Sciatic nerve (tissue), 2 donors: ENCODE measurements around the gene FNDC5. TPM values are rescaled to one million over a fixed set of nuclear protein-coding genes. Genes with fewer than 3 reads are reported as not detected.

Source experiments
- ATAC-seq: fragments of 200-7000 bp; cut with Tn5 transposase; one replicate; pipeline ENCODE4 v1.9.1; 2020; ENCODE audit warnings: mild to moderate bottlenecking, moderate library complexity
- DNase-seq: peaks from one replicate; pipeline ENCODE4 v3.0.0-alpha.2; 2020; ENCODE audit warnings: low spot score
- intact Hi-C: fragments of 100-400 bp; cut with DNase I; formaldehyde crosslinking; loops from one replicate; pipeline ENCODE4 v1.14.2; 2022
- total RNA-seq: library from RNA; stranded (reverse); fragmentation: NEBNext Ultra II Directional; extraction: Animal tissue kit (Norgen Biotek cat#: 25700); gene quantifications from one replicate; pipeline ENCODE4 v1.2.1, GENCODE V29; 2021
- donor health status: DM: no; HTN: no; CAD: no.
- donor health status: DM: no; HTN: no; CAD: no.

FNDC5 gene
- total RNA-seq, 1 donor from 2014 or later = 1.6 TPM

DNA sequence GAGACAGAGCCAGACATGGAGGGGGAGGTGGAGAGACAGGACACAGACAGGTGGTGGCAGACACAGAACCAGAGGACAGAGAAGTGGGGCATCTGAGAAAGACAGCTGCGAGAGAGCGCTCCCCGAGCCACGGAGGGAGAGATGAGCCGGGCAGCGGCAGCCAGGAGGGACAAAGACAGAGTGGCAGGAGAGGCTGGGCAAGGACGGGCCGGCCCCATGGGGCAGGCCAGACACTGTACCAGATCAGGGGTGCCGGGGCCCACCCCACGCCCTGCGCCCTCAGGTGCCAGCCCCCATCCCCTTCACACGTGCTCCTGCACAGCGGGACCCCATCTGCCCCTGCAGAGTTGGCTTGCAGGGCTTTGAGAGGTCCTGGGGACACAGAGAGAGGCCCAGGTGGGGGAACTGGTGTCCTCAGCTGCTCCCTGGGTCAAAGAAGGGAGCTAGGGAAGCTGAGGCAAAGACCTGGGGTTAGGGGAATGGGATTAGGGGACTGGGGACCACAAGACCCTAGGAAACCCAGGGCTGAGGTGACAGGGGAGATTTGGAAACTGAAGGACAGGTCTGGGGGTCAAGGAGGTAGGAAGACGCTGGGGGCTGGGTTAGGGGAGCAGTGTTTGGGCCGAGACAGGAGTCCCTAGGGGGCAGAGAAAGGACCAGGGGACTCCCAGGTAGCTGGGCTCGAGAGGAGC is 643 bp downstream of the FNDC5 start:
- intact Hi-C loops = no loop called here
- DNase-seq = no peak
- no peak for ATAC-seq

- intact Hi-C loops = no loop called here
- DNase-seq = no peak
- no peak for ATAC-seq
Observed at GRCh38 chr1:32868806-32869455, 1.8 kb downstream of the FNDC5 start.

GRCh38 chr1:32868085-32868484 is 2.6 kb downstream of the FNDC5 start:
- DNase-seq (no peak), ATAC-seq (no peak)
- intact Hi-C loops = no loop called here

DNA sequence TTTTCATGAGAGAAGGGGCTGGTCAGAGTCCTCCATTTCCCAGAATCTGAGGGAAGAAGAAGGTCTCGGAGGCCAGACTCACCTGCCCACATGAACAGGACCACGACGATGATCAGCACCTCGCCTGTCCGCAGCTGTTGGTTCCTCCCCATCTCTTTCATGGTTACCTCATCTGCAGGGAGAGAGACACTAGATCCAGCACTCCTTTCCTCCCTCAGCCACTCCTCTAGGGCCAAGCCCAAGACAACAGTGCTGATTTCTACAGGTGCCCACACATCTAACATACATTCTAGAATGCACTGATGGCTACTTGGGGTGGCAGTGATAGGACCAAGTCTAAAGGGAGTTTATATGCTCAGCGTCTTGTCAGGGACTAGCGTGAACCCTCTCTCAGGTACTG is 3.0 kb downstream of the FNDC5 start:
- DNase-seq (no peak), ATAC-seq (no peak)
- intact Hi-C loops = no loop called here

- no peak for ATAC-seq
- DNase-seq = no peak
- intact Hi-C loops = no loop called here
Observed at GRCh38 chr1:32867151-32867550, 3.6 kb downstream of the FNDC5 start.

- DNase-seq (no peak), ATAC-seq (no peak)
- intact Hi-C loops = no loop called here
Observed at GRCh38 chr1:32865639-32866405, 4.9 kb downstream of the FNDC5 start.

GRCh38 chr1:32864375-32865019 is 6.2 kb downstream of the FNDC5 start:
- DNase-seq (no peak), ATAC-seq (no peak)
- intact Hi-C loops = no loop called here

DNA sequence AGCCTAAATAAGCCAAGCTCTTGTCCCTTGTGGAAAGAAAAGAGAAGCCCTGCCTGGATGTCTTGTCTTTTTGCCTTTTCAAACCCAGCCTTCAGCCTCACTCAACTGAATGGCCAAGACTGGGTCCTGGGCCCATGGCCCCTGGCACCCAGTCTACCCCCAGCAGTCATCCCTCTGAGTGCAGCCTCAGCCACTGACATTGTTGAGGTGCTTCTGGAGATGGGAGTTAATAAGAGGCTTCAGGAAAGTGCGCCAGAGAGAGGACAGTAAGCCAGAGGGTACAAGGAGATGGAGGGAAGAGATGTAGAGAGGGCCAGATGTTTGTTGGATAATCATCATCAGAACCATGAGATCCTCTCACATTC is 6.8 kb downstream of the FNDC5 start:
- DNase-seq (no peak), ATAC-seq (no peak)
- intact Hi-C loops = no loop called here

DNA sequence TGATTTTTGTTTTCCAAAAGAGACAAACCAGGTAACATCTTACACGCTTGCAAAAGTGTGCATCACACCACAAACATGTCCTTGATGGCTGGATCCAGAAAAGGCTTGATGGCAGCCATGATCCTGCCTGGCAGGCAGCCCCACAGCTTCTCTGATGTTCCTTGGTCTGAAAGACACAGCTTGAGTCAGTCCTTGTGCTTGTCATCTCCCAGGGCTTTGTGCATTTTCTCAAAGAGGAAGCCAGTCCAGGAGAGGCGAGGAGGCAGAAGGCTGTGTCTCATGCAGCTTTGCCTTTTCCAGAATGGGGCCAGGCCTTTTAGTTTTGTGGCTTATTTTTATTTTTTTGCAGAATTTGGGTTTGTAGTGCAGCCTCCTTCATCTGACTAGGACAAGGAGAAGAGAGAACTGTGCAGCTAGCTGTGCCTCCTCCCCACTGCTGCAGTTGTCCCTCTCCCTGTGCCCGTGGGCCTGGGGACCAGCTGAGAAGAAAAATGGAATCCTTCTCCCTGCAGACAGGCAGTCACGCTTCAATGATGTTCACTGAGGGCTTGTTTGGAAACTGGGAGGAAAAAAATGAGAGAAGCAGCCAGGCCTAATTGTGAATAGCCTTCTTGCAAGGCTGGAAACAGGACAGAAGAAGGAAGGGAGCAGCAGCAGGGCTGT is 7.4 kb downstream of the FNDC5 start:
- ATAC-seq (no peak), DNase-seq (no peak)
- intact Hi-C loops = no loop called here

- intact Hi-C loops = no loop called here
- ATAC-seq (no peak), DNase-seq (no peak)
Observed at GRCh38 chr1:32861904-32862695, 8.6 kb downstream of the FNDC5 start.

DNA sequence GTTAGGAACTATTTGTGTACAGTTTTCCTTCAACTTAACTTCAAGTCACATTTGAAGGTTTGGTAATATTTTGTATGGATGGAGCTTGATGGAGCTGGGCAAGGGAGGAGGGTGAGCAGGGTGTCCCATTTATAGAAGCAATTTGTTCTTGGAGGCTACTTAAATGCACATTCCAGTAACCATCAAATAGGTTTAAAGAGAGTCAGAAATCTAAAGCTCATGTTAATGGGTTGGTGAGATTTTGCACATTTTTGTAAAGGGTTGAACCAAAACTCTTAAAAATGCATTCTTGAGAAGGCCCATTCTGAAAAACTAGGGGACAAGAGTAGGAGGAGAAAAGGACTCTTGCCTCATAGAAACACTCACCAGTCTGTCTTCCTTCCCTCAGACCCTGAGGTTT is 10.1 kb downstream of the FNDC5 start:
- ATAC-seq (no peak), DNase-seq (no peak)
- intact Hi-C loops = no loop called here

GRCh38 chr1:32859915-32860314 is 10.8 kb downstream of the FNDC5 start:
- DNase-seq = no peak
- ATAC-seq = no peak
- intact Hi-C loops = no loop called here

- intact Hi-C loops = no loop called here
- DNase-seq (no peak), ATAC-seq (no peak)
Observed at GRCh38 chr1:32858791-32859190, 11.9 kb downstream of the FNDC5 start.

- intact Hi-C loops = no loop called here
- ATAC-seq = no peak
- DNase-seq = no peak
Observed at GRCh38 chr1:32858136-32858535, 12.6 kb downstream of the FNDC5 start.

DNA sequence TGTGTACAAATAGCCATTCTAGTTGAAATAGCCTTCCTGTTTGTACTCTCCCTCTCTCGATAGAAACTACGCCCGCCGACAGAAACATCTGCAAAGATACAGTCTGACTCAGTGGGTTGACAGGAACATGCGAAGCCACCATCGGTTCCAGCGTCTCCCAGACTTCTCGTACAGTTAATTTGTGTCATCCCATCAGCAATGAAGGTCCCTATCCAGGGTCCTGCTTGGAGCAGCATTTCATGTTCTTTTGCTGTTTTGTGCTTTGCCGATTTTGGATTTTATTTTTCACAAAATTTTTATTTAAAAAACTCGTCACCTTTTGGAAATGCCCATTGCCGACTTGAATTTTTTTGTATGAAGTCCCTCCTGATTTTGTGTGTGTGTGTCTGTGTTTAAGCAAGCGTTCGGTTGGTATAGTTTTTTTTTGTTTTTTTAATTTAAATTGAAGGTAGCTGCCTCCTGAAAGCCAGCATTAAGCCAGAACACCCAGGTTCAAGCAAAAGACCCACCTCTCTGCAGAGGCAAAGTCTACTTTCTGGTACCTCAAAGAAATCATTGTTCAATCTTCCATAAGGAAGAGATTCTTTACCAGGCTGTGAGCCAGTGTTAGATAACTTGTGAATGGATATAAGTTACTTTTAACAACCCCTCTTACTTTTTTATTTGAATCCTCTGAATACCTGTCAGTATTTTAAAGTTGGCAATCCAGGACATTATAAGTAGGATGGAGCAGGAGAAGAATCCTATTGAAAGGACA is 14.7 kb downstream of the FNDC5 start:
- no peak for DNase-seq
- intact Hi-C loops = no loop called here
- no peak for ATAC-seq

DNA sequence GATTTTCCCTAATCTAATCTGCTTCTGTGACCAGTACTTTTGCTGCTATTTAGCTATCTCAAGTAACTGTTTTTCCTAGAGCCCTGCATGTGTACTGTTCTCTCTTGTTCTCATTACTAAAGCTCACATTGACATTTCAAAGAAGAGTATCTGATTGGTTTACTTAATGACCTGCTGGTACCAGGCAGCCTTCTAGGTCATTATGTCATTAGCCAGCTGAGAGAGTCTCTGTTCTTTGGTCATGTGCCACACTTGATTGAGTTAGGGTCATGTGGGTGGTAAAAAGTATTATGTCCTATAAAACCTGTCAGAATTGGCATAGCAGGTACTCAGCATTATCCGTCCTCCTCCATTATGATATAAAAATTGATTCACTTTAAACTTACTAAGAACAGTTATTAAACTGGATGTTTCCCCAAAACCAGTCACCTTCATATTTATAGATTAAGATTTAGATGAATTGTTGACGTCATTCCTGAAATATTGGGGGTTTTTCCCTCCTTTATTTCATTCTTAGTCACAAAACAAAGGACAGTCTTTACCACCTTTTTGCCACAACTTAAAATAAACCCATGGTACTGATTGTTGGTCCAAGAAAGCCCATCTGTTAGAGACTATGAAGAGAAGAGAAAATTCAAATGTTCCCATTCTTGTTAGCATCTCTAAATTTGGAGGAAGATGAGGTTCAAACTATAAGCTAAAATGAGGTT is 22.2 kb downstream of the FNDC5 start:
- intact Hi-C loops = no loop called here
- ATAC-seq (no peak), DNase-seq (no peak)

GRCh38 chr1:32831878-32832277 is 38.8 kb downstream of the FNDC5 start:
- DNase-seq (no peak), ATAC-seq (no peak)
- intact Hi-C loops = no loop called here
